Bone marrow (tissue), 2 donors: ENCODE data around the gene CA6.
"Not testable (repeated sequence)": the region's sequence is repeated elsewhere in the genome, so short reads cannot be mapped to it uniquely, and the experiment has no call there.

Source experiments
- DNase-seq, 2 donors: peaks; one replicate each; lab custom pipeline; 2025; lab: John Stamatoyannopoulos, UW

The CA6 gene

GRCh38 chr1:8926707-8927694, 18.7 kb upstream of the CA6 start:
- DNase-seq = no peak

GRCh38 chr1:8930116-8930515, 15.6 kb upstream of the CA6 start:
- DNase-seq = no peak

GRCh38 chr1:8937051-8937450, 8.6 kb upstream of the CA6 start:
- DNase-seq = not testable (repeated sequence)

- DNase-seq = no peak
These were observed 8.0 kb upstream of the CA6 start for GRCh38 chr1:8937701-8938100.

GRCh38 chr1:8938232-8938999, 7.3 kb upstream of the CA6 start:
- DNase-seq = no peak

GRCh38 chr1:8939000-8939265, 6.7 kb upstream of the CA6 start:
- no peak for DNase-seq

GRCh38 chr1:8939362-8939995, 6.2 kb upstream of the CA6 start:
- no peak for DNase-seq

GRCh38 chr1:8941906-8942305, 3.8 kb upstream of the CA6 start:
- peak in 1 of 2 donors; percentile 66 for DNase-seq

- DNase-seq = no peak
These were observed 1.9 kb upstream of the CA6 start for GRCh38 chr1:8943498-8944405.

- DNase-seq = peak in 1 of 2 donors; percentile 26
These were observed 1.5 kb downstream of the CA6 start for GRCh38 chr1:8947127-8947691.

GRCh38 chr1:8950309-8950708, 4.6 kb downstream of the CA6 start:
- no peak for DNase-seq

- no peak for DNase-seq
These were observed 5.6 kb downstream of the CA6 start for GRCh38 chr1:8951231-8951630.

GRCh38 chr1:8955406-8955805, 9.7 kb downstream of the CA6 start:
- DNase-seq = no peak

- no peak for DNase-seq
These were observed 11.0 kb downstream of the CA6 start for GRCh38 chr1:8956461-8957349.

- DNase-seq = no peak
These were observed 17.3 kb downstream of the CA6 start for GRCh38 chr1:8962812-8963530.

GRCh38 chr1:8963963-8964362, 18.3 kb downstream of the CA6 start:
- DNase-seq = no peak

- DNase-seq = no peak
These were observed 19.6 kb downstream of the CA6 start for GRCh38 chr1:8965121-8965820.

GRCh38 chr1:8966606-8967005, 20.9 kb downstream of the CA6 start:
- no peak for DNase-seq

- not testable (repeated sequence) for DNase-seq
These were observed 23.2 kb downstream of the CA6 start for GRCh38 chr1:8968902-8969301.
